ENCODE data around the gene AKNA. TPM values are rescaled to one million over a fixed set of nuclear protein-coding genes. Genes with fewer than 3 reads are reported as not detected.

Gene AKNA
- total RNA-seq, 1 donor: 11.2 TPM

DNA sequence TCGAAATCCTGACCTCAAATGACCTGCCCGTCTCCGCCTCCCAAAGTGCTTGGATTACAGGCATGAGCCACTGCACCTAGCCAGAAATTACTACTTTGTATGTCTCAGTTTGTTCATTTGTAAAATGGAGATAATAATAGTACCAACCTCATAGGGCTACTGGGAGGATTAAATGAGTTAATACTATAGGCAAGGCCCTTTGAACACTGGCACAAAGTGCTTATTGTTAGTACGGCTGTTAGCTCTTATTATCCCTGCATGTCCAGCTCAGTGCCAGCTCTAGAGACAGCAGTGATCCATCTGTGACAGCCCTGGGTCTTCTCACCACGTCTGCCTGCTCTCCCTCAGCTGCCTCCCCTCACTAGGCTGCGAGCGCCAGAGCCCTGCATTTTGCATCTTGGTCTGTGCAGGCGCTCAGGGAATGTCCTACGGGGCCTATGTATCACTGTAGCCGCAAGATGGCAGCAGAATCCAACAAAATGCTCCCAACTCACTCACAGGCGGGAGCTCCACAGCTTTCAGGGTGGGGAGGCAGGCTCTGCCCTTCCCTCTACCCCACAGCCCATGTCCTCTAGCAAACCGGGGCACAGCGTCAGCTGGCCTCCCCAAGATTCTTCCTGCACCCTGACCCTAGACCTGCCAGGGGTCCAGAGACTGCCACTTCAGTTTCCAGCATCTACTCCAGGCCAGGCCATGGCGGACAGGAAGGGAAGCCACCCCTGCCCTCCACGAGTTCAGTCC is 17.7 kb upstream of the AKNA start:
- TF ChIP-seq, protein P1, sequence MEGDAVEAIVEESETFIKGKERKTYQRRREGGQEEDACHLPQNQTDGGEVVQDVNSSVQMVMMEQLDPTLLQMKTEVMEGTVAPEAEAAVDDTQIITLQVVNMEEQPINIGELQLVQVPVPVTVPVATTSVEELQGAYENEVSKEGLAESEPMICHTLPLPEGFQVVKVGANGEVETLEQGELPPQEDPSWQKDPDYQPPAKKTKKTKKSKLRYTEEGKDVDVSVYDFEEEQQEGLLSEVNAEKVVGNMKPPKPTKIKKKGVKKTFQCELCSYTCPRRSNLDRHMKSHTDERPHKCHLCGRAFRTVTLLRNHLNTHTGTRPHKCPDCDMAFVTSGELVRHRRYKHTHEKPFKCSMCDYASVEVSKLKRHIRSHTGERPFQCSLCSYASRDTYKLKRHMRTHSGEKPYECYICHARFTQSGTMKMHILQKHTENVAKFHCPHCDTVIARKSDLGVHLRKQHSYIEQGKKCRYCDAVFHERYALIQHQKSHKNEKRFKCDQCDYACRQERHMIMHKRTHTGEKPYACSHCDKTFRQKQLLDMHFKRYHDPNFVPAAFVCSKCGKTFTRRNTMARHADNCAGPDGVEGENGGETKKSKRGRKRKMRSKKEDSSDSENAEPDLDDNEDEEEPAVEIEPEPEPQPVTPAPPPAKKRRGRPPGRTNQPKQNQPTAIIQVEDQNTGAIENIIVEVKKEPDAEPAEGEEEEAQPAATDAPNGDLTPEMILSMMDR (IDR thresholded peaks at IDR 0.05; ENCODE audit: insufficient read depth, low read depth, low read length): peak; percentile 82
- no peak overlapping the region for H3K4me3 ChIP-seq (ENCODE audit: low read depth, low read length)
- peak; percentile 79 for DNase-seq (ENCODE audit: low read depth)

DNA sequence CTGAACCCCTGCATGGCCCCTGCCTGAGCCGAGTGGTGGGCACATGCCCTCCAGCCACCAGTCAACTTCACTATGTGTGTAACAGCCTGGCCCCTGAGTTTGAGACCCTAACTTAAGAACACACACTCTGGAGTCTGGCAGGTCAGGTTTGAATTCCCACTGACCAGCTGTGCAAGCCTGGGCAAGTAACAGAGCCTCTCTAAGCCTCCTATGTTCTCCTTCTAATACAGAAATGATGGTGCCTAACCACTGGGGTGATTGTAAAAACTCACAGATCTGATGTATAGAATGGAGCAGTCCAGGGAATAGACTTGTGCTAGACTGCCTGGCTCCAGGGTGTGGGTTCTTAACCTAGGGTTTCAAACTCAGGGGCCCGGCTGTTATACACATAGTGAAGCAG is 16.7 kb upstream of the AKNA start:
- no peak for DNase-seq (ENCODE audit: low read depth)
- TF ChIP-seq, protein P1 (IDR thresholded peaks at IDR 0.05; ENCODE audit: insufficient read depth, low read depth, low read length): no peak

DNA sequence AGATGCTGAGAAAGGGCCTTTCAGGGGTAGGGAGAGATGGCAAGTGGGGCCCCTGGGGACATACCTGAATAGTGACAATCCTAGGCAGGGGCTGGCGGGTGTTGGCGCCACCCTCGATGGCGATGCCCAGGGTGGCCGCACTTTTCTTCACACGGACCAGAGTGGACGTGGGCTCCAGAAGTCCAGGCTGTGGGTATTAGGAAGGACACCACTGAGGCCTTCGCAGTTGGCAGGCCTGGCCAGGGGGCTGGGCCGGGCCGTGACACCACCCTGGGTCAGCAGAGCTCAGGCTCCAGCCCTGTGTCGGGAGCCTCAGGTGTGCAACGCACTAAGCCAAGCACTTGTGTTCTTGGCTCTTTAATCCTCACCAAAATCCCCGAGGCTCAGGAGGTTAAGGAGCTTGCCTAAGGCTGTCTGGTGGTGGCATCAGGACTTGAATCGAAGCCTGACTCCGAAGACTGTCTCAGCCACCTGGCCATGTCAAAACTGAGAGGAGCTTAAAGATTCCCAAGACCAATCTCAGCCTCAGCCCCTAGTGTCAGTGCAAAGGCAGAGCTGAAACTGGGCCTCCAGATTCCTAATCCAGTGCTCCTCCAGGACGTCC is 15.5 kb upstream of the AKNA start:
- TF ChIP-seq, protein P1 (IDR thresholded peaks at IDR 0.05; ENCODE audit: insufficient read depth, low read depth, low read length): no peak
- no peak for DNase-seq (ENCODE audit: low read depth)
- no peak overlapping the region for H3K4me3 ChIP-seq (ENCODE audit: low read depth, low read length)

More for the DNA sequence above, 16.7 kb upstream of the AKNA start:
- H3K4me3 ChIP-seq (ENCODE audit: low read depth, low read length): no peak overlapping the region

DNA sequence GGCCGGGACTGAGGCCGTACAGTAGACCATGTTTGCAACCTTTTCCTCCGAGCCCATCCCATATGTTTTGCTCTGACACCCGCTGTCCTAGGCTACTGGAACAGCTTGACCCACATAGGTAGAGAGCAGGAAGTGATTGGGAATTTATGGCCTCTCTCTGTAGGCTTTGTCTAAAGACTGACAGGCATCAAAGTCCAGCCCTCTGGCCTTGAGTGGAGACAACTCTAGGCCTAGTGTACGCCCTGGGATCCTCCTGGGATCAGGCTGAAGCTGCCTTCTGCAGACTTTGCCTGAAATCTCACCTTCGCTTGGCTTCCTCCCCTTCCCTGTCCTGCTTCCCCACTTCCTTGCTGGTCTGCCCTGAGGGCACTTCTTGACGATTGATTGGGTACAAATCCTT is 13.6 kb upstream of the AKNA start:
- H3K4me3 ChIP-seq (ENCODE audit: low read depth, low read length): no peak overlapping the region
- TF ChIP-seq, protein P1 (IDR thresholded peaks at IDR 0.05; ENCODE audit: insufficient read depth, low read depth, low read length): no peak
- no peak for DNase-seq (ENCODE audit: low read depth)

DNA sequence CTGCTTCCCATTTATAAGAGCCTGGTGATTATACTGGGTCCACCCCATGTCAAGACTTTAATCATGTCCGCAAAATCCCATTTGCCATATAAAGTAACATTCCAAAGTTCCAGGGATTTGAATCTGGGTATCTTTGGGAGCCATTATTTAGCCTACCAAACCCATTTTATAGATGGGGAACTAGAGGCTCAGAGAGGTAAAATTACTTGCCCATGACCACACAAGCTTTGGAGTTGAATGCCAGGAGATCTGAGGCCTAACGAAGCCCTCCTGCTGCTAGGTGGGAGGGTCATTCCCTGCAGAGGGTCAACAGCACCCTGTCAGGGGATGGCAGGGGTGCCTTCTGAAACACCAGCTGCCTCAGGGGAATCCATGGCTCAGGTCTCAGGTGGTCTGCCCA is 13.0 kb upstream of the AKNA start:
- H3K4me3 ChIP-seq (ENCODE audit: low read depth, low read length): no peak overlapping the region
- no peak for DNase-seq (ENCODE audit: low read depth)
- TF ChIP-seq, protein P1 (IDR thresholded peaks at IDR 0.05; ENCODE audit: insufficient read depth, low read depth, low read length): no peak

DNA sequence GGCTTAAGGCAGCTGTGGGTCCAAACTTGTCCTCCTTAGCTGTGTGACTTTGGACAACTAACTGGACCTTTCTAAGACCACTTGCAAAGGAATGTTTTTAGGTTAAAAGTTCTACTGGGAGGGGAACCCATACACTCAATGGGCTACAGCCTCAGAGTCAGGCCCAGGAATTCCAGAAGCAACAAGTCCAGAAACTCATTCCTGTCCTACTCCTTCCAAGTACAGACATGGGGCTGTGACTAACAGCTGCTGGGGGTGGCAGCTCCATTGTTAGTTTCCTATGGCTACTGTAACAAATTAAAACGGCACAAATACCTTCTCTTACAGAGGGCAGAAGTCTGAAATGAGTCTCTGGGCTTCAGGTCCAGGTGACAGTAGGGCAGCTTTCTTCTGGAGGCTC is 12.4 kb upstream of the AKNA start:
- H3K4me3 ChIP-seq (ENCODE audit: low read depth, low read length): no peak overlapping the region
- DNase-seq (ENCODE audit: low read depth): no peak
- TF ChIP-seq, protein P1 (IDR thresholded peaks at IDR 0.05; ENCODE audit: insufficient read depth, low read depth, low read length): no peak

Data from fibroblast of villous mesenchyme (primary cell).